Activated T-cell treated with anti-CD3 and anti-CD28 coated beads, Interleukin-2, amount 50 U/mL, for 24 hours (primary cell): ENCODE results near the gene KCNH6.
A peak's percentile ranks its signal among the peaks of the same experiment; 100 is the strongest.

Experiments used
- DNase-seq: peaks from one replicate; pipeline ENCODE4 v3.0.0-alpha.2; 2020
- H3K27ac Mint-ChIP-seq: 2 replicates; pipeline ENCODE4 v1.8.0; 2020; ENCODE audit warnings: mild to moderate bottlenecking, mixed read lengths
- H3K27me3 Mint-ChIP-seq: 2 replicates; pipeline ENCODE4 v1.8.0; 2020; ENCODE audit warnings: mixed read lengths
- H3K36me3 Mint-ChIP-seq: 2 replicates; pipeline ENCODE4 v1.8.0; 2020; ENCODE audit warnings: low read depth, mixed read lengths
- H3K4me1 Mint-ChIP-seq: 2 replicates; pipeline ENCODE4 v1.8.0; 2020; ENCODE audit warnings: low read depth, mixed read lengths
- H3K4me3 Mint-ChIP-seq: 2 replicates; pipeline ENCODE4 v1.8.0; 2020; ENCODE audit warnings: mild to moderate bottlenecking, moderate library complexity, mixed read lengths
- H3K9me3 Mint-ChIP-seq: 2 replicates; pipeline ENCODE4 v1.8.0; 2020; ENCODE audit warnings: mixed read lengths

KCNH6 gene

DNA sequence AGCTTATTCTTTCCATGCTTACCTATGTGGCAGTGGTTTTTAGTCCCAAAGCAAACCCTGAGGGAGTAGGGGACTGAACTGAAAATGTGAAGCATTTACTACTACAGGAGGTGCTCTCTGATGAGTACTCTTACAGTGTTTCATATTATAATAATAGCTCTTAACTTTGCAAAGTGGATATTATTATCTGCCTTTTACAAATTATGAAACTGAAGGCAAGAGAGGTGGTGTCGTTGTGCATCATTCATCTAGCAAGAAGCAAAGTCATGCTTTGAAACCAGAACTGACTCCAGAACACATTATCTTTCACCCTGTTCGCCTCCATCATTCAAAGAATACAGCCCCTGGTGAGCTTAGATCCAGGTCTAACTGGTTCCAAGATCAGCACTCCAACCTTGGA lies 8.2 kb upstream of the KCNH6 start:
- Mint-ChIP-seq H3K27me3 (peaks cover 8% of the 10 kb centered on the region), H3K9me3 (no peaks in the 10 kb centered on the region), H3K36me3 (no peaks in the 10 kb centered on the region), H3K4me3 (no peak overlapping the region), H3K4me1 (peaks cover 15% of the 10 kb centered on the region), H3K27ac (no peak overlapping the region)
- no peak for DNase-seq

DNA sequence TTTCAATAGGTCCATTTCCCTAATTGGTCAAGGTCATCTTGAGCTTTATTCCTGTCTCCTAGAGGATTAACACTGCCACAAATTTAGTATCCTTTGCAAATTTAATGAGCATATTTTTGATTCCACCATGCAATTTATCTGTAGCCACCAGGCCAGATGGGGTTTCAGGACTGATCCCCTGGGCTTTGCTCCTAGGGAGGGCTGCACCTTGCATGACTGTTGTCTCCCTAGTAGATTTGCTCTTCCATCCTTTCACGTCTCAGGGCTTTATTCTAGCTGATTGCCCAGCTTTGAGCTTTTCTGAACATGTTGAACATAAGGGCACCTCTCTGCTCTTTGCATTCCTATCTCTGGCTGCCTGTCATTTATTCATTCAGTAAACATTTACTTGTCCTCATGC lies 7.7 kb upstream of the KCNH6 start:
- Mint-ChIP-seq H3K4me1 (peaks cover 15% of the 10 kb centered on the region), H3K36me3 (no peaks in the 10 kb centered on the region), H3K27ac (no peak overlapping the region), H3K27me3 (peaks cover 8% of the 10 kb centered on the region), H3K4me3 (no peak overlapping the region), H3K9me3 (no peaks in the 10 kb centered on the region)
- no peak for DNase-seq

DNA sequence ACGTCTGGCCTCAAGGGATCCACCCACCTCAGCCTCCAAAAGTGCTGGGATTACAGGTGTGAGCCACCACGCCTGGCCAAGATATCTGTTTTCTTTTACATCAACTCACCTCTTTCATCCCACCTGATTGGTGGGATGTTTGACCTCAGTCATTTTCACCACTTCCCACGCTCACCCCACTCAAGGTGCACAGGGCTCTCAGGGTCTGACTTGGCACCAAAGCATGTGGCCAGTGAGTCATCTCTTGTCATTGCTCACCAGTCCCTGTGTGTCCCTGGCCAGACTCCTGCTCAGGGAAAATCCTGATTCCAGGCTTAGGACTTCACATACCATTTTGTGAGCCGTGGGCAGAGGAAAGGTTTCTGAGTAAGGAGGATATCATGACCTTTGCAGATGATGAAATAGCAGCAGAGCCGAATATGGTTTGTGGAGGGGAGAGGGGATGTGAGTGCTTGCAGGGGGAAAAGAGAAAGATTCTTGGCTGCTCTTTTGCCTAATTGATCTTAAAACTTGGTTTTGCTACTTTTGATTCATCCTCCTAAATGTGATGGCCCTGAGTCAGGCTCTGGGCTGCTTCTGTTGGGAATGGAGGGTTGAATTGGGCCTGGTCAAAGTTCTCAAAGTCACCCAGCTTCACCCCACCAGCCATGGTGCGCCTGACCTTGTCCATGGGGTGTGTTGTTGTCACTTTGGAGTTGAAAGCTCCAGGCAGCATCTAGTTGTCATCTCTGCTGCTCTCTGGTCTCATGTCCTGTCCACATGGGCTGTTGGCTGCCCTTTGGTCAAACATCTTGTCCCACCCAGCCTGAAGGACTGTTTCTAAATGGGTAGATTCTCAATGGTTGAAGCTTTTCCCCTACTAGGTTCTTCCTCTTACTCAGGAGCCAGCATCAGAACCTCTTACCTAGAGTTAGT lies 6.0 kb upstream of the KCNH6 start:
- Mint-ChIP-seq H3K27me3 (peaks cover 22% of the 10 kb centered on the region), H3K27ac (peak overlapping the region; percentile 51), H3K4me1 (peaks cover 15% of the 10 kb centered on the region), H3K36me3 (no peaks in the 10 kb centered on the region), H3K9me3 (no peaks in the 10 kb centered on the region), H3K4me3 (no peak overlapping the region)
- DNase-seq: peak; percentile 37

DNA sequence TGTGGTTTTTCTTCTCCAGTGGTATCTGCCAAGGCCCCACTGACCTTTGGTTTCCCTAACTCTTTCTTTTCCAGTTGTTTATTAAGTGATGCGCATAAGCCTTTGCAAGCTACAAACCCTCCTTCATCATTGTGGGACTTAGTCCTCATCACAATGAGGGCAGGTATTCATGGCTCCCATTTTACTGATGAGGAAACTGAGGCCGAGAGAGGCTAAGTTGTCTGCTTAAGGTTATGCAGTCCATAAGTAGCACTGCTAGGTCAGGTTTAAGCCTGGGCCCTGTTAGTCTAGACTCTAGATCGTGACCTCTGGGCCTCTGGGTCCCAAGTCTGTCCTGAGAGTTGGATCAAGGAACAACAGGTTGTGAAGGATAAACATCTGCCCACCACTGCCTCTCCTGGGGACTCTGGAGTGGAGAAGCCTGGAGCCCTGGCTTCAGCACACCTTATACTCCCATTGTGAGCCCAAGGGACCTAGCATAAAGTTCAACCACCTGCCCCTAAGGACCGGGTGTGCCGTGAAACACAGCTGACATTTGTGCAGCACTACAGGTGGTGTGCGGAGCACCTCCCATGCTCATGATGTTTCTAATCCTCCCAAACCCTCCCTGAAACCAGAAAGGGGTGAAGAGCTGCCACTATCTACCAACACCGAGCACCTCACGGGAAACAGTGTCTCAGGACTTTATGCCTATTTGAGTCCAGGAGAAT lies 5.2 kb upstream of the KCNH6 start:
- Mint-ChIP-seq H3K4me1 (peaks cover 15% of the 10 kb centered on the region), H3K4me3 (no peak overlapping the region), H3K36me3 (no peaks in the 10 kb centered on the region), H3K27me3 (peaks cover 27% of the 10 kb centered on the region), H3K9me3 (no peaks in the 10 kb centered on the region), H3K27ac (no peak overlapping the region)
- no peak for DNase-seq

DNA sequence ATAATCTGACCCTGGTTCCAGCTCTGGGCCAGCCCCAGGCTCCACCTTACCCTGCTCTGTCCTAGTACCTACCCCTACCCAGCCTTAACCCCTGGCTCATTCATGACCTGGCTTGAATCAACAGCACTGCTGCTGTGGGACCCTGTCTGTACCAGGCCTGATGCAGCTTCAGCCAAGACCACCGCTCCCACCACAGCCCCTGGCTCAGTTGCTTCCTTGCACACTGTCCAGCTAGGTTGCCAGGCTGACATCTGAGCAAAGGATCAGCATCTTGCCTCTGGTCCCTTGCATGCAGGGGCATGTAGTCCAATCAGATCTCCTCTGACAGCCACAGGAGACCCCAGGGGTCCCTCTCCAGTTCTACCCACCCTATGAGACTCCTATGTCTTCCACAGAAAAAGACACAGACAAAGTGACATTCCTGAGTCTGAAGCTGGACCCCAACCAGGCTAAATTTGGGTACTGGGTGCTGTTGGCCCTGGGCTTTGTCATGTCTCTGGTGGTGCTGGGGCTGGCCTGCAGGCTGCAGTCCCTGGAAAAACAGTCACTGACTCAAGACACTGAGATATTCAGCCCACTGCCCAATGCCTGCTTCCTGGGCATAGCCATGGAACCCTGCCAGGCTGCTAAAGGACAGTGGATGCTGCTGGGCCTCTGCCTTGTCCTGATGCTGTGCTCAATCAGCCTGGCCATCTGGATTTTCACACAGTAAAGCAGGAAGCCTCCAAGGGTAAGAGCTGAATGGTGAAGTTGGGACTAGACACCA lies 3.9 kb upstream of the KCNH6 start:
- Mint-ChIP-seq H3K9me3 (no peaks in the 10 kb centered on the region), H3K4me1 (peaks cover 24% of the 10 kb centered on the region), H3K27me3 (peaks cover 38% of the 10 kb centered on the region), H3K4me3 (no peak overlapping the region), H3K36me3 (no peaks in the 10 kb centered on the region), H3K27ac (no peak overlapping the region)
- DNase-seq: no peak

DNA sequence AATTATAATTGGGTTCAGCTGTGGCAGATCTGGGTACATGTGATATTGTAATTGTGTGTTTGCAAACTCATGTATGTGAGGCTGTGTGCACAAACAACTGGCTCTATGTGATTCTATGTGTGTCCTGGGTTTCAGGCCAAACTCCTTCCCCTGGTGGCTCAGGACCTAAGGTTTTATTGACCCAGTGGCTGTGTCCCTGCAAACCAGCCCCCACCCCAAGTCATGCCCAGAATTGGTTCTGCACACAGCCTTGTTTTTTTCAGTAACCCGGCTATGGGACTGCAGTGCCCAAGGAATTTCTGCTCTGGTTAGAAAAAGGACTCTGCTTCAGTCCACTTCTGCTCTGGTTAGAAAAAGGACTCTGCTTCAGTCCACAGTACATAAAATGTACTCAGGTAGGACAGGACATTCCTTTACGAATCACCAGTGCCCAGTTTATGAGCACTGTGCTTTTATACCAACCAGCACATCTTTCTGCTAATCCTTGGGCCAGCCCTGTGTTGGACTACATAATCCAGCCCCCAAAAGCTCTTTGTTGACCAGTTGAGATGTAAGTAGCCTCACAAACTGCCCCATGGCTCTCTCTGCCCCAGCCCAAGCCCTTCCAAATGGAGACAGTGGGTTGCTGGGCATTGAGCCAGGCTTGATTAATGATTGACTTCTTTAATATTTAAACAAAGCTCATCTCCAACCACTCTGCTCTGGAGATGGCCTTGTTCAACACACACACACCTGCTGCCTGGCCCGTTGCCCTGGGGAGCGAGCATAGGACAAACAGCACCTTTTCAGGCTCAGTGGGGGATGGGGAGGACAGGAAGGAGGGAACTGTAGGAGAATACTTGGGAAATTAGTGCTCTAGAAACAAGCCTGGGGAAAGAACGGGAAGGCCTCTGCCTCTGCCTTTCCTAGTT lies 2.9 kb upstream of the KCNH6 start:
- H3K36me3 Mint-ChIP-seq: no peaks in the 10 kb centered on the region
- peaks cover 42% of the 10 kb centered on the region for H3K27me3 Mint-ChIP-seq
- no peak overlapping the region for H3K4me3 Mint-ChIP-seq
- H3K9me3 Mint-ChIP-seq: no peaks in the 10 kb centered on the region
- DNase-seq: no peak
- no peak overlapping the region for H3K27ac Mint-ChIP-seq
- peaks cover 21% of the 10 kb centered on the region for H3K4me1 Mint-ChIP-seq

DNA sequence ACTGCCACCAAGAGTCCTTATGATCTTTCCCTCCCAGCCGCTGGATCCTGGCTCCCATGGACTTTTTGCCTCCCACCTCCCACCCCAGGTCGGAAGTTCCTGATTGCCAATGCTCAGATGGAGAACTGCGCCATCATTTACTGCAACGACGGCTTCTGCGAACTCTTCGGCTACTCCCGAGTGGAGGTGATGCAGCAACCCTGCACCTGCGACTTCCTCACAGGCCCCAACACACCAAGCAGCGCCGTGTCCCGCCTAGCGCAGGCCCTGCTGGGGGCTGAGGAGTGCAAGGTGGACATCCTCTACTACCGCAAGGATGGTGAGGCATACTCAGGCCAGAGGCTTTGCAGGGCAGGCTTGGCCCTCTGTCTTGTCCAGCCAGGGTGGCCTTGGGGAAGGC lies 893 bp downstream of the KCNH6 start:
- Mint-ChIP-seq H3K4me1 (peaks cover 9% of the 10 kb centered on the region), H3K36me3 (no peaks in the 10 kb centered on the region), H3K27ac (no peak overlapping the region), H3K27me3 (peaks cover 48% of the 10 kb centered on the region), H3K9me3 (no peaks in the 10 kb centered on the region), H3K4me3 (peak overlapping the region; percentile 0)
- no peak for DNase-seq

DNA sequence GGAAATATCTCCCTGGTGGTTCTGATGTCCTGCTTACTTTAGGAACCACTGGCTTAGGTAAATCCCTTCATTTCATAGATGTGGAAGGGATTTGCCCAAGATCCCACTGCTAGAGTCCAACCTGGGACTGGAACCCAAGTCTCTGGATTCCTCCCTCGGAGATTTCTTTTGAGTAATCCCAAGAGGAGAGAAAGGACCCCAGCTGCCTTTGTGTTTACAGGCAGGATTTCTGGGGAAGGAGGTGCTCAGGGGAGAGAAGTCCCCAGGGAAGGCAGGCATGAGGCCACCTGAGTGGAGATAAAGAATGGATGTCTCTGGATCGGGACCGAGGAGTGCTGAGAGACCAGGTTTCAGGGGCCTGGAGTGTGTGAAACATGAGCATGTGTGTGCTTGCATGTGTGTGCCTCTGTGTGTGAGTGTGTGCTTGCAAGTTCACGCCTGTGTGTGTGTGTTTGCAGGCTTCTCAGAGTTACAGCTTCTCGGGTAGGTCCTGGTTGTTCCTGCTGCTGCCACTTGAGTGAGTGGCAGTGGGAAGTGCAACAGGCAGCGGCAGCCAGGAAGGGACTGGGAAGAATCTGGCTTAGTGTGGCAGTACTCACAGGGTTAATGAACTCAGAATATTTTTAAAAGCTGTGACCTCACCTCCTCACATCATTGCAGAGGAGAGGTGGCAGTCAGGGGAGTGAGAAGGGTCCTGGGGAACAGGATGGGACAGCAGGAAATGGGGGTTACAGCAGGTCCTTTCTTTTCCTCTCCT lies 2.2 kb downstream of the KCNH6 start:
- DNase-seq: no peak
- Mint-ChIP-seq H3K36me3 (no peaks in the 10 kb centered on the region), H3K4me1 (peaks cover 9% of the 10 kb centered on the region), H3K4me3 (no peak overlapping the region), H3K27me3 (peaks cover 48% of the 10 kb centered on the region), H3K9me3 (no peaks in the 10 kb centered on the region), H3K27ac (no peak overlapping the region)

DNA sequence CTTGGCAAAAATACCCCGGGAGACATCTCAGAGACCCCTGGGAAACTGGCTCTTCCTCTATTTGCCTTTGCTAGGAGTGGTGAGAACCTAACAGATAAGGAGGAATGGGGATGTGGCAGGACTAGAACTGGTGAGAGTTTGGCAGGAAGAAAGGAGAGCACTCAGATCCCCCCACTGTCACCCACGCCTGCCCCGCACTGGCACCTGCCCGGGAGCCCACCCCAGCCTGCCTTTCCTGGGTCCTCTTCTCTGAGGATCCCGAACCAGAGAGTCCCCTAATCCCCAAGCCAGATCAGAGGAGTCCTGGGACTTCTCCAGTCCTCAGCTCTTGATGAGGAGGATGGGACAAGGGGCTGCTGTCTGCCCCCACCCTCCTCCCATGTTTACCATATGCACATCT lies 3.7 kb downstream of the KCNH6 start:
- Mint-ChIP-seq H3K36me3 (no peaks in the 10 kb centered on the region), H3K4me1 (peaks cover 9% of the 10 kb centered on the region), H3K27ac (no peak overlapping the region), H3K4me3 (no peak overlapping the region), H3K9me3 (no peaks in the 10 kb centered on the region), H3K27me3 (peaks cover 37% of the 10 kb centered on the region)
- no peak for DNase-seq

DNA sequence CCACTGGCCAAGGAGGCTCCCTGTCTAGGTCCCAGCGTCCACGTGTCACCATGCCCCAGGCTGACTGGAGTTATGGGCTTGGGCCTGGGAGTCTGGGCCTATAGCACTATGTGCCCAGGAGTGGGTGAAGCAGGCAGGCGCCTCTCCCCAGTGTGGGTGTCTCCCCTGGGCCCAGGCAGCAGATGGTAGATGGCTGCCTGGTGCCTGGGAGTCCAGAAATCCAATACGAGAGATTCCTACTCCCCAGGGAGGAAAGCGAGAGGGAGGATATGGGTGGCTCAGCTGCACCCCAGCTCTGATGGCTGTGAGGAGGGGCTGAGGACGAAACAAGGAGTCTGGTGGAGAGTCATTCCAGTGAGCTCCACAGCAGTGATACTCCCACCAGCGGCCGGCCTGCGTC lies 5.0 kb downstream of the KCNH6 start:
- no peaks in the 10 kb centered on the region for H3K9me3 Mint-ChIP-seq
- peaks cover 9% of the 10 kb centered on the region for H3K4me1 Mint-ChIP-seq
- DNase-seq: no peak
- no peak overlapping the region for H3K4me3 Mint-ChIP-seq
- H3K36me3 Mint-ChIP-seq: no peaks in the 10 kb centered on the region
- H3K27ac Mint-ChIP-seq: no peak overlapping the region
- H3K27me3 Mint-ChIP-seq: peaks cover 29% of the 10 kb centered on the region

DNA sequence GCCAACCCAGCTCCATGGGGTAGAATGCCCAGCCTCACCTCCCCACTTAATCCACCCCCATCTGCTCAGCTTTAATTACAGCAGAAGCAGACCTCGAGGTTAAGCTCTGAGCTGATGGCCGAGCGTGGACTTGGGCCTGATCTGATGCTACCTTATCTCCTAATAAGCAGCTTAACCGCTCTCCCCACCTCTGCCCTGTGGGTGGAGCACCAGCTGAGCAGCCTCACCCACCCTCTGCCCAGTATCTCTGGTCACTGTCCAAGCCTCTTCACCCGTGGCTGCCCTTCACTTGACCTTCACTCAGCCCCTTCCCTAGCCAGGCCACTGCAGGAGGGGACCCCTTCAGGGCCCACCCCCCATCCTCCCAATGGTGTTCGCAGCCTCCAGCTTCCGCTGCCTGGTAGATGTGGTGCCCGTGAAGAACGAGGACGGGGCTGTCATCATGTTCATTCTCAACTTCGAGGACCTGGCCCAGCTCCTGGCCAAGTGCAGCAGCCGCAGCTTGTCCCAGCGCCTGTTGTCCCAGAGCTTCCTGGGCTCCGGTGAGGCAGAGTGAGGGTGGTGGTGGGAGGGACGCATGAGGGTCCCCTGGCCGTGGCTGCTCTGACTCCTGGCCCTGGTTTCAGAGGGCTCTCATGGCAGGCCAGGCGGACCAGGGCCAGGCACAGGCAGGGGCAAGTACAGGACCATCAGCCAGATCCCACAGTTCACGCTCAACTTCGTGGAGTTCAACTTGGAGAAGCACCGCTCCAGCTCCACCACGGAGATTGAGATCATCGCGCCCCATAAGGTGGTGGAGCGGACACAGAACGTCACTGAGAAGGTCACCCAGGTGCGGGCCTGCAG lies 6.8 kb downstream of the KCNH6 start:
- H3K4me3 Mint-ChIP-seq: no peak overlapping the region
- peaks cover 14% of the 10 kb centered on the region for H3K27me3 Mint-ChIP-seq
- no peak for DNase-seq
- no peaks in the 10 kb centered on the region for H3K9me3 Mint-ChIP-seq
- H3K27ac Mint-ChIP-seq: no peak overlapping the region
- H3K4me1 Mint-ChIP-seq: no peaks in the 10 kb centered on the region
- no peaks in the 10 kb centered on the region for H3K36me3 Mint-ChIP-seq

DNA sequence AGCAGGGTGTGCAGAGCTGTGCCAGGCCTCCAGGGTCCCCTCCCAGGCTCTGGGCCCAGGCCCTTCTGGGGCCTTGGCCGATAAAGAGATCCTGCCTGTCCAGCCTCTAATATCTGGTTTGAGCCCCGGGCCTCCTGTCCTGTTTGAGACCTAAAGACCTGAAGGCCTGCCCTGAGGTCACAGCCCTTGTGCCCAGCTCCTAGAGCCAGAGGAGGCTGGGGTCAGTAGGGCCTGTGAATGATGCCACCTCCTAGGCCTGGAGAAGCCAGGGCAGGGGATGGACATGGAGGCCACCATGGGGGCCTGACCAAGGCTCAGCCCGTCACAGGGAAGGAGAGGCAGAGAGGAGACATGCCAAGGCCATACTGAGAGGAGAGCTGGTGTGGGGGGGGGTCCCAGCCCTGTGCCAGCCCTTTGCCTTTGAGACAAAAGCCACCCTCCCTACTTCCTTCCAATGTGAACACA lies 7.4 kb downstream of the KCNH6 start:
- H3K36me3 Mint-ChIP-seq: no peaks in the 10 kb centered on the region
- DNase-seq: no peak
- H3K27ac Mint-ChIP-seq: no peak overlapping the region
- H3K9me3 Mint-ChIP-seq: no peaks in the 10 kb centered on the region
- peaks cover 8% of the 10 kb centered on the region for H3K27me3 Mint-ChIP-seq
- H3K4me3 Mint-ChIP-seq: no peak overlapping the region
- H3K4me1 Mint-ChIP-seq: no peaks in the 10 kb centered on the region
